Large intestine (tissue), 3 donors: ENCODE data around the gene HHAT. TPM values are rescaled to one million over a fixed set of nuclear protein-coding genes. Genes with fewer than 3 reads are reported as not detected.

Source experiments
- DNase-seq, 2 donors: peaks; one replicate each; pipeline versions ENCODE4 v3.0.0 to v3.0.0-alpha.2; 2013
- H3K27ac ChIP-seq: one replicate; pipeline ENCODE4 v1.5.1; 2013; ENCODE audit warnings: low read length
- H3K27me3 ChIP-seq: 2 replicates; pipeline ENCODE4 v1.6.1; 2013; ENCODE audit warnings: low read length; ENCODE audit not compliant: control insufficient read depth, insufficient read depth
- H3K36me3 ChIP-seq: 2 replicates; pipeline ENCODE4 v1.6.1; 2013; ENCODE audit warnings: low read length; ENCODE audit not compliant: control insufficient read depth, insufficient read depth
- H3K4me1 ChIP-seq: one replicate; pipeline ENCODE4 v1.6.1; 2013; ENCODE audit warnings: low read length; ENCODE audit not compliant: control insufficient read depth, insufficient read depth
- H3K4me3 ChIP-seq: one replicate; pipeline ENCODE4 v1.5.1; 2013; ENCODE audit warnings: low read length
- H3K9me3 ChIP-seq: one replicate; pipeline ENCODE4 v1.6.1; 2013; ENCODE audit warnings: mild to moderate bottlenecking, low read depth, low read length, moderate library complexity; ENCODE audit not compliant: control insufficient read depth
- WGBS: methylation state at CpG from one replicate; pipeline ENCODE4 v1.1.5; 2013; ENCODE audit warnings: low lambda C conversion rate; ENCODE audit not compliant: insufficient coverage; 5-methylcytosine and 5-hydroxymethylcytosine counted together
- polyA plus RNA-seq: library from polyadenylated mRNA; unstranded; fragments of 120-200 nt; gene quantifications from one replicate; pipeline ENCODE4 v1.2.1, GENCODE V29; 2013

The HHAT gene
- polyA plus RNA-seq, 1 donor, result 3.3 TPM

GRCh38 chr1:210587566-210587965 lies 258.9 kb downstream of the HHAT start:
- no peak for DNase-seq
- Histone ChIP-seq H3K27ac (no peak overlapping the region), H3K4me1 (no peaks in the 10 kb centered on the region), H3K36me3 (no peaks in the 10 kb centered on the region), H3K9me3 (no peaks in the 10 kb centered on the region), H3K4me3 (no peak overlapping the region), H3K27me3 (no peaks in the 10 kb centered on the region)
- WGBS, result no CpG with 5 or more reads among the region's 4 CpGs

DNA sequence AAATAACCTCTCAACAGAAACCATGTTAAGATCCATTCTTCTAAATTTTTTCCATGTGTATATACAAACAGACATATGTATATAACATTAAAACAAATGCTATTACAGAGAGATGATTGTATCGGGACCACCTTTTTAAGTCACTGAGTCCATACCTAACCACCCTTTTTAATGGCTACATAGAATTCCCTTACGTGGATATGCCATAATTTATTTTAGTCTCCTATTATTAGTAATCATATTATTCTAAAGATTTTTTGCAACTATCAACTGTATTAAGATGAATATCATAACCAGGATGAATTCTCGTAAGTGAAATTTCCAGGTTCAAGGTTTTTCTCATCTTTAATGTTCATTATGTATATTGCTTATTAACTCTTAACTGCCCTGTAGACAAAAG lies 259.7 kb downstream of the HHAT start:
- no peaks in the 10 kb centered on the region for H3K4me1 ChIP-seq
- DNase-seq, result no peak
- no peaks in the 10 kb centered on the region for H3K36me3 ChIP-seq
- 88% methylated on average over 3 of the region's 3 CpGs for WGBS
- no peak overlapping the region for H3K27ac ChIP-seq
- H3K4me3 ChIP-seq, result no peak overlapping the region
- no peaks in the 10 kb centered on the region for H3K9me3 ChIP-seq
- H3K27me3 ChIP-seq, result no peaks in the 10 kb centered on the region

GRCh38 chr1:210588946-210589345 lies 260.2 kb downstream of the HHAT start:
- no peaks in the 10 kb centered on the region for H3K36me3 ChIP-seq
- H3K27ac ChIP-seq, result no peak overlapping the region
- H3K4me3 ChIP-seq, result no peak overlapping the region
- no peaks in the 10 kb centered on the region for H3K4me1 ChIP-seq
- 100% methylated on average over 2 of the region's 3 CpGs for WGBS
- no peaks in the 10 kb centered on the region for H3K9me3 ChIP-seq
- H3K27me3 ChIP-seq, result no peaks in the 10 kb centered on the region
- DNase-seq, result no peak

DNA sequence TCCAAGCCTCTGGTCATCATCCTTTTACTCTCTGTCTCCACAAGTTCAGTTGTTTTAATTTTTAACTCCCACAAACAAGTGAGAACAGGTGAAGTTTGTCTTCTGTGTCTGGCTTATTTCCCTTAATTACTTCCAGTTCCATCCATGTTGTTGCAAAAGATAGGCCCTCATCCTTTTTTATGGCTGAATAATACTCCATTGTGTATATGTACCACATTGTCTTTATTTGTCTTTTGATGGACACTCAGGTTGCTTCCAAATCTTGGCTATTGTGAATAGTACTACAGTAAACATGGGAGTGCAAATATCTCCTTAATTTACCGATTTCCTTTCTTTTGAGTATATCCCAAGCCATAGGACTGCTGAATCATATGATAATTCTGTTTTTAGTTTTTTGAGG lies 262.5 kb downstream of the HHAT start:
- H3K27ac ChIP-seq, result no peak overlapping the region
- WGBS, result 100% methylated on average over 1 of the region's 1 CpG
- DNase-seq, result no peak

GRCh38 chr1:210594605-210595004 lies 265.9 kb downstream of the HHAT start:
- no peaks in the 10 kb centered on the region for H3K4me1 ChIP-seq
- no peak for DNase-seq
- WGBS, result 100% methylated on average over 1 of the region's 3 CpGs
- no peaks in the 10 kb centered on the region for H3K27me3 ChIP-seq
- no peak overlapping the region for H3K27ac ChIP-seq
- H3K4me3 ChIP-seq, result no peak overlapping the region
- H3K9me3 ChIP-seq, result no peaks in the 10 kb centered on the region
- H3K36me3 ChIP-seq, result no peaks in the 10 kb centered on the region

More for the DNA sequence above, 262.5 kb downstream of the HHAT start:
- H3K4me1 ChIP-seq, result no peaks in the 10 kb centered on the region
- no peaks in the 10 kb centered on the region for H3K36me3 ChIP-seq
- H3K9me3 ChIP-seq, result no peaks in the 10 kb centered on the region
- no peak overlapping the region for H3K4me3 ChIP-seq
- no peaks in the 10 kb centered on the region for H3K27me3 ChIP-seq

DNA sequence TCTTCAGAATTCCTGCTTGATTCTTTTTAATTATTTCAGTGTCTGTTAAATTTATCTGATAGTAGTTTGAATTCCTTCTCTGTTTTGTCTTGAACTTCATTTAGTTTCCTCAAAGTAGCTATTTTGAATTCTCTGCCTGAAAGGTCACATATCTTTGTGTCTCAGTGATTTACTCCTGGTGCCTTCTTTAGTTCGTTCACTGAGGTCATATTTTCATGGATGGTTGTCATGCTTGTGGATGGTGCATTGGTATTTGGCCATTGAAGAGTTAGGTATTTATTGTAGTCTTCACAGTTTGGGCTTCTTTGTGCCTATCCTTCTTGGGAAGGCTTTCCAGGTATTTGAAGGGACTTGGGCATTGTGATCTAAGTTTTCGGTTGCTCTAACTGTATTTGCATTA lies 267.9 kb downstream of the HHAT start:
- WGBS, result no CpG with 5 or more reads among the region's 2 CpGs

GRCh38 chr1:210597555-210598134 lies 268.9 kb downstream of the HHAT start:
- no peak for DNase-seq
- Histone ChIP-seq H3K4me3 (no peak overlapping the region), H3K4me1 (no peaks in the 10 kb centered on the region), H3K27ac (no peak overlapping the region), H3K36me3 (no peaks in the 10 kb centered on the region), H3K27me3 (no peaks in the 10 kb centered on the region), H3K9me3 (no peaks in the 10 kb centered on the region)
- no CpG with 5 or more reads among the region's 1 CpG for WGBS

More for the DNA sequence above, 267.9 kb downstream of the HHAT start:
- no peaks in the 10 kb centered on the region for H3K36me3 ChIP-seq
- no peaks in the 10 kb centered on the region for H3K27me3 ChIP-seq
- H3K4me1 ChIP-seq, result no peaks in the 10 kb centered on the region
- no peak for DNase-seq
- no peaks in the 10 kb centered on the region for H3K9me3 ChIP-seq
- H3K4me3 ChIP-seq, result no peak overlapping the region
- no peak overlapping the region for H3K27ac ChIP-seq

DNA sequence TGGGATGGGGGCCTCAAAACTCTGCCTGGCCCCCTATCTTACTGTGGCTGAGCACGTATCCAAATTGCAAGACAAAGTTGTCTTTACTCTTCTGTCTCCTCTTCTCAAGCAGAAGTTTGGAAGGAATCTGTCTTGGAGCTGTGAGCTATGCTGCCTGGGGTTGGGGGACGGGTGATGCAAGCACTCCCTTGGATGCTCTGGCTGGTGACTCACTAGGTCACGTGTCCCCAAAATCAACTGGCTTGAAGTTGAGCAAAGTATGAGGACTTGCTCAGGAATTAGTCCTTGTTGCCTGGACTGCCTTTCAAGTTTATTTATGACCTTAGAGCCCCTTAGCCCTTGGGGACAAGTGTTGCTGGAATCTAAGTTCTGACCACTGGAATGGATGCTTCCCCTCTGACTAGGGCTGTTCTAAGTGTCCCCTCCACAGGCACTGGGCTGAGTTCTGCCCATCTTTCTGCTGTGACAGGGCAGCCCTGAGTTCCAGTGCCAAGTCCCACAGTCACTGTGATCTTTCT lies 269.5 kb downstream of the HHAT start:
- Histone ChIP-seq H3K9me3 (no peaks in the 10 kb centered on the region), H3K27ac (no peak overlapping the region)
- no CpG with 5 or more reads among the region's 3 CpGs for WGBS

DNA sequence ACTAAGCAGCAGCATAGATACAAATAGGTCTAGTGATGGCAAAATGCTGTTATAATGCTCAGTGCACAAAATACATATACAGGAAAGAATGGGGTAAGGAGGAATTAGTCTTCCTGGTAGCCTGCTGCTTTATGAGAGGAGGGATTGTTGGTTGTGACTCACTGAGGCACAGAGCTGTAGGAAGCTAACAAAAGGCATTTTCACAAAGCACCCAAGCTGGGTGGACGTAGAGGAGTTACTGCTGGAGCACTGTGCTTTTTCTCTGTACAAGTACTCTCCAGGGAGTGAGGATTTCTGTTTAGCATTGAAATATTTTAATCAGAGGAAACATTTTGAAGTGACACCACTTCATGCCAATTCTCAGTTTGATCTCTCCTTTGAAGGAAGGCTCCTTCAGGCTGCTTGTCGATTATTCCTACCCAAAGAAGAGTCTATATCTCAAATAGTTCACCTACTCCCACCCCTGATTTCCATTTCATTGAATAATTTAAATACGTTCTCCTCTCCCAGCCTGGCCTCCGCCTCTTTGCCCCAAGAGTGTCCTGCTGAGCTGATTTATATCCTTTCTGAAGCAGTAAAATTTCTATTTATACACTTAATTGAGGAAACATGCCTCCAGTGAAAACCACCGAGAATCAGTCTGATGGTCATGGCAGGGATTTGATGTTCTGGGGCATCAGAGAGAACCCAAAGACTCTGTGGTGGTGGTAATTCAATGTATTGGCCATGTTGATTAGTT lies 271.9 kb downstream of the HHAT start:
- H3K4me1 ChIP-seq, result no peaks in the 10 kb centered on the region
- no peak for DNase-seq
- WGBS, result 88% methylated on average over 3 of the region's 5 CpGs

More for the DNA sequence above, 269.5 kb downstream of the HHAT start:
- H3K4me3 ChIP-seq, result no peak overlapping the region
- H3K36me3 ChIP-seq, result no peaks in the 10 kb centered on the region
- no peaks in the 10 kb centered on the region for H3K4me1 ChIP-seq
- no peaks in the 10 kb centered on the region for H3K27me3 ChIP-seq
- no peak for DNase-seq

DNA sequence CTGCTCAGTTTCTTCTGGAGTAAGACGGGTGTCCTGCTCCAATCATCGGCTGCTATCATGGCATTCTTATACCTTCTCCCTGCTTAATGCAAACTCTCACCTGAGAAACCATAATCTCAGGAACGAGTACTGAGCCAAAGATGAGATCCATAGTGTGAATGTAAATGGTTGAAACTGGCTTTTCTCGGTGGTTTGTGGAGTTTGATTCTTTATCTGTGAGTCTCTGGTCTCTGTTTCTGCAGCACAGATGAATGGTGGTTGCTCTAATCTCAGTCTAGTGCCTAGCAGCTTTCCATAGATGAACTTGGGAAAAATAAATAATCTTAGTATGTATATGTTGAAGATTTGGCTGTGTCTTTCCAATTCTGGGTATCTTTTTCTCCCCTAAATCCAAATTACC lies 274.4 kb downstream of the HHAT start:
- H3K27me3 ChIP-seq, result no peaks in the 10 kb centered on the region
- H3K27ac ChIP-seq, result no peak overlapping the region
- no peak overlapping the region for H3K4me3 ChIP-seq
- no peaks in the 10 kb centered on the region for H3K4me1 ChIP-seq
- no peaks in the 10 kb centered on the region for H3K9me3 ChIP-seq
- no CpG with 5 or more reads among the region's 4 CpGs for WGBS
- DNase-seq, result no peak
- H3K36me3 ChIP-seq, result no peaks in the 10 kb centered on the region

More for the DNA sequence above, 271.9 kb downstream of the HHAT start:
- H3K9me3 ChIP-seq, result no peaks in the 10 kb centered on the region
- H3K27ac ChIP-seq, result no peak overlapping the region
- no peaks in the 10 kb centered on the region for H3K36me3 ChIP-seq
- H3K27me3 ChIP-seq, result no peaks in the 10 kb centered on the region
- no peak overlapping the region for H3K4me3 ChIP-seq
